SK-N-SH (cell line): ENCODE measurements around the gene WFDC6. TPM values are rescaled to one million over a fixed set of nuclear protein-coding genes. Genes with fewer than 3 reads are reported as not detected.

ENCODE experiments used
- CTCF ChIA-PET: fragments of 300-600, 350-600 bp; formaldehyde crosslinking; extraction: SDS; loops from one replicate; lab custom pipeline; 2021; lab: Yijun Ruan, JAX
- POLR2A ChIA-PET: fragments of 350-600 bp; sonication (Branson Sonifier 250); formaldehyde crosslinking; extraction: SDS; loops from one replicate; lab custom pipeline; 2020; ENCODE audit warnings: antibody characterized with exemption, inconsistent platforms; lab: Yijun Ruan, JAX
- DNase-seq: peaks from one replicate; pipeline ENCODE4 v3.0.0; 2012
- H2AFZ ChIP-seq: fragments of 200-600 bp; sonication (generic); 2 replicates; pipeline ENCODE4 v1.8.1; 2016; ENCODE audit warnings: antibody characterized with exemption, mild to moderate bottlenecking, low read depth
- H3F3A ChIP-seq: fragments of 200-600 bp; sonication (generic); replicated peaks from 2 replicates; pipeline ENCODE3; 2016; ENCODE audit warnings: antibody characterized with exemption, mild to moderate bottlenecking; ENCODE audit not compliant: insufficient read depth
- H3K27ac ChIP-seq, 2 experiments: fragments of 200-500 bp in 1 of 2; fragments of 200-600 bp in 1 of 2; sonication (Bioruptor generic) in 1 of 2; sonication (generic), shearing (Covaris generic) in 1 of 2; 2 replicates each; pipeline versions ENCODE4 v1.5.1 to v1.6.1; 2014 to 2016; ENCODE audit warnings: low read depth in 2 of 2, inconsistent platforms in 1 of 2, low read length in 1 of 2, mild to moderate bottlenecking in 1 of 2, mixed read lengths in 1 of 2
- H3K27me3 ChIP-seq: fragments of 200-600 bp; sonication (generic), shearing (Covaris generic); 2 replicates; pipeline ENCODE4 v1.6.1; 2016; ENCODE audit warnings: mixed run types; ENCODE audit not compliant: insufficient read depth
- H3K36me3 ChIP-seq, 2 experiments: fragments of 200-500 bp in 1 of 2; fragments of 200-600 bp in 1 of 2; sonication (Bioruptor generic) in 1 of 2; sonication (generic) in 1 of 2; replicated peaks in 1 of 2; 2 replicates each; pipeline versions ENCODE3 to v1.5.1; 2014 to 2016; ENCODE audit warnings: low read length in 1 of 2, mild to moderate bottlenecking in 1 of 2; ENCODE audit not compliant: insufficient read depth in 2 of 2, control insufficient read depth in 1 of 2
- H3K4me1 ChIP-seq, 2 experiments: fragments of 200-500 bp in 1 of 2; fragments of 200-600 bp in 1 of 2; sonication (Bioruptor generic) in 1 of 2; sonication (generic), shearing (Covaris generic) in 1 of 2; 2 replicates each; pipeline versions ENCODE4 v1.5.1 to v1.6.1; 2014 to 2016; ENCODE audit warnings: low read depth in 1 of 2, low read length in 1 of 2, mixed run types in 1 of 2; ENCODE audit not compliant: insufficient read depth in 2 of 2, control insufficient read depth in 1 of 2
- H3K4me2 ChIP-seq: fragments of 200-600 bp; sonication (generic), shearing (Covaris generic); 2 replicates; pipeline ENCODE4 v1.6.1; 2017; ENCODE audit warnings: mixed run types
- H3K4me3 ChIP-seq, 2 experiments: fragments of 200-500 bp in 1 of 2; fragments of 200-600 bp in 1 of 2; sonication (Bioruptor generic) in 1 of 2; sonication (generic), shearing (Covaris generic) in 1 of 2; 2 replicates each; pipeline versions ENCODE4 v1.5.1 to v1.8.1; 2014 to 2016; ENCODE audit warnings: low read depth in 2 of 2, inconsistent platforms in 1 of 2, low read length in 1 of 2, mild to moderate bottlenecking in 1 of 2, mixed read lengths in 1 of 2, moderate library complexity in 1 of 2
- H3K79me2 ChIP-seq: fragments of 200-600 bp; sonication (generic); 2 replicates; pipeline ENCODE4 v1.8.1; 2017; ENCODE audit warnings: mild to moderate bottlenecking; ENCODE audit not compliant: insufficient read depth
- H3K9ac ChIP-seq: fragments of 200-600 bp; sonication (generic); 2 replicates; pipeline ENCODE4 v1.6.1; 2017; ENCODE audit warnings: mixed run types
- H3K9me2 ChIP-seq: fragments of 200-600 bp; sonication (generic); 2 replicates; pipeline ENCODE4 v1.6.1; 2017; ENCODE audit warnings: mixed run types
- H3K9me3 ChIP-seq: fragments of 200-600 bp; sonication (generic); 2 replicates; pipeline ENCODE4 v1.6.1; 2017; ENCODE audit warnings: mixed run types, mild to moderate bottlenecking, moderate library complexity
- H4K20me1 ChIP-seq: fragments of 200-600 bp; sonication (generic); 2 replicates; pipeline ENCODE4 v1.6.1; 2017; ENCODE audit warnings: mild to moderate bottlenecking, mixed run types; ENCODE audit not compliant: insufficient read depth
- ELF1 ChIP-seq: IDR thresholded peaks from 2 replicates; pipeline ENCODE4 v1.4.0; 2012
- EP300 ChIP-seq, 2 experiments: IDR thresholded peaks; 2 replicates each; pipeline versions ENCODE4 v1.4.0 to v1.6.1; 2012; ENCODE audit warnings: borderline replicate concordance in 1 of 2, low read depth in 1 of 2, low read length in 1 of 2
- EZH2phosphoT487 ChIP-seq: fragments of 200-600 bp; sonication (generic); IDR thresholded peaks from 2 replicates; pipeline ENCODE4 v1.6.1; 2017; ENCODE audit warnings: low read depth, mixed run types, mild to moderate bottlenecking, antibody characterized with exemption, moderate library complexity, borderline replicate concordance
- FOXJ3 ChIP-seq: sonication (generic); formaldehyde crosslinking; IDR thresholded peaks from 2 replicates; pipeline ENCODE4 v1.5.1; 2020; ENCODE audit warnings: mild to moderate bottlenecking, missing genetic modification reagents
- GABPA ChIP-seq: IDR thresholded peaks from 2 replicates; pipeline ENCODE4 v1.4.0; 2012; ENCODE audit warnings: low read depth, mild to moderate bottlenecking
- GATA2 ChIP-seq: sonication (generic); formaldehyde crosslinking; IDR thresholded peaks from 2 replicates; pipeline ENCODE4 v1.5.0; 2020; ENCODE audit warnings: mild to moderate bottlenecking, missing genetic modification reagents
- IRF3 ChIP-seq: fragments of 150-350 bp; IDR thresholded peaks from 2 replicates; pipeline ENCODE4 v1.6.1; 2016; ENCODE audit warnings: mild to moderate bottlenecking, low read depth, low read length
- JUND ChIP-seq: IDR thresholded peaks from 2 replicates; pipeline ENCODE4 v1.4.0; 2012
- MEF2A ChIP-seq: IDR thresholded peaks from 2 replicates; pipeline ENCODE4 v1.4.0; 2012; ENCODE audit warnings: low read depth, borderline replicate concordance
- NFIC ChIP-seq: IDR thresholded peaks from 2 replicates; pipeline ENCODE4 v1.4.0; 2012; ENCODE audit warnings: borderline replicate concordance
- NRF1 ChIP-seq: IDR thresholded peaks from 2 replicates; pipeline ENCODE4 v1.6.1; 2012; ENCODE audit warnings: low read depth, mild to moderate bottlenecking, low read length
- RAD21 ChIP-seq: IDR thresholded peaks from 2 replicates; pipeline ENCODE4 v1.6.1; 2012; ENCODE audit warnings: mild to moderate bottlenecking, low read length
- RFX5 ChIP-seq: IDR thresholded peaks from 2 replicates; pipeline ENCODE4 v1.6.1; 2012; ENCODE audit warnings: mild to moderate bottlenecking, improper control_type of control experiment, low read length
- TAF1 ChIP-seq: IDR thresholded peaks from 2 replicates; pipeline ENCODE4 v1.6.1; 2012; ENCODE audit warnings: low read depth, mild to moderate bottlenecking, low read length, moderate library complexity, borderline replicate concordance
- USF2 ChIP-seq: fragments of 150-350 bp; IDR thresholded peaks from 2 replicates; pipeline ENCODE4 v1.6.1; 2017; ENCODE audit warnings: antibody characterized with exemption, low read length, low read depth, borderline replicate concordance
- WGBS: methylation state at CpG from one replicate; pipeline ENCODE4 v1.1.6; 2017; ENCODE audit warnings: low lambda C conversion rate; 5-methylcytosine and 5-hydroxymethylcytosine counted together
- polyA plus RNA-seq, 3 experiments: library from polyadenylated mRNA; depleted of rRNA; stranded (reverse); fragments of >200 nt; gene quantifications; 2 replicates each; pipeline ENCODE4 v1.2.3, GENCODE V29; 2012
- TF ChIP-seq, protein P1 (sequence below): fragments of 200-600 bp; sonication (generic); IDR thresholded peaks from 2 replicates; pipeline ENCODE4 v1.6.1; 2017; ENCODE audit warnings: antibody characterized with exemption, mild to moderate bottlenecking, moderate library complexity

The WFDC6 gene
- polyA plus RNA-seq, 1 of the 3 experiments (the other 2 are of a cell fraction): not detected

GRCh38 chr20:45555198-45555597, 15.9 kb upstream of the WFDC6 start (continued):
- TF ChIP-seq EP300 (IDR thresholded peaks at IDR 0.05; ENCODE audit: borderline replicate concordance in 1 of 2, low read depth in 1 of 2, low read length in 1 of 2): no peak
- no peak for TF ChIP-seq RAD21
- no peak for TF ChIP-seq NRF1
- TF ChIP-seq IRF3: no peak
- TF ChIP-seq, protein P1, sequence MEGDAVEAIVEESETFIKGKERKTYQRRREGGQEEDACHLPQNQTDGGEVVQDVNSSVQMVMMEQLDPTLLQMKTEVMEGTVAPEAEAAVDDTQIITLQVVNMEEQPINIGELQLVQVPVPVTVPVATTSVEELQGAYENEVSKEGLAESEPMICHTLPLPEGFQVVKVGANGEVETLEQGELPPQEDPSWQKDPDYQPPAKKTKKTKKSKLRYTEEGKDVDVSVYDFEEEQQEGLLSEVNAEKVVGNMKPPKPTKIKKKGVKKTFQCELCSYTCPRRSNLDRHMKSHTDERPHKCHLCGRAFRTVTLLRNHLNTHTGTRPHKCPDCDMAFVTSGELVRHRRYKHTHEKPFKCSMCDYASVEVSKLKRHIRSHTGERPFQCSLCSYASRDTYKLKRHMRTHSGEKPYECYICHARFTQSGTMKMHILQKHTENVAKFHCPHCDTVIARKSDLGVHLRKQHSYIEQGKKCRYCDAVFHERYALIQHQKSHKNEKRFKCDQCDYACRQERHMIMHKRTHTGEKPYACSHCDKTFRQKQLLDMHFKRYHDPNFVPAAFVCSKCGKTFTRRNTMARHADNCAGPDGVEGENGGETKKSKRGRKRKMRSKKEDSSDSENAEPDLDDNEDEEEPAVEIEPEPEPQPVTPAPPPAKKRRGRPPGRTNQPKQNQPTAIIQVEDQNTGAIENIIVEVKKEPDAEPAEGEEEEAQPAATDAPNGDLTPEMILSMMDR: no peak

- Histone ChIP-seq H4K20me1 (no peaks in the 10 kb centered on the region), H3K4me1 (no peaks in the 10 kb centered on the region), H3K9me2 (no peaks in the 10 kb centered on the region), H3F3A (no peaks in the 10 kb centered on the region), H3K4me2 (no peak overlapping the region), H3K36me3 (no peaks in the 10 kb centered on the region), H3K9me3 (no peaks in the 10 kb centered on the region), H3K4me3 (no peak overlapping the region), H3K27ac (no peak overlapping the region), H3K9ac (no peak overlapping the region), H3K27me3 (peaks cover 5% of the 10 kb centered on the region; the same call in 1 of the 2 replicates), H2AFZ (no peak overlapping the region), H3K79me2 (no peaks in the 10 kb centered on the region)
- DNase-seq: no peak
- ChIA-PET POLR2A (no interaction called here), CTCF (no interaction called here)
- TF ChIP-seq FOXJ3 (no peak), ELF1 (no peak), TAF1 (no peak), GABPA (no peak), NFIC (no peak), RFX5 (no peak), RAD21 (no peak), MEF2A (no peak), USF2 (no peak), GATA2 (CRISPR knock-in tag) (no peak), JUND (no peak), EZH2phosphoT487 (no peak)
- 0% methylated on average over 2 of the region's 2 CpGs for WGBS
Observed at GRCh38 chr20:45552456-45552855, 13.2 kb upstream of the WFDC6 start.
